ENCODE results near the gene STRN3. TPM values are rescaled to one million over a fixed set of nuclear protein-coding genes. Genes with fewer than 3 reads are reported as not detected.

STRN3 gene
- total and polyA plus RNA-seq, 9 donors = 11.5 to 43.0 (median 32.4) TPM

DNA sequence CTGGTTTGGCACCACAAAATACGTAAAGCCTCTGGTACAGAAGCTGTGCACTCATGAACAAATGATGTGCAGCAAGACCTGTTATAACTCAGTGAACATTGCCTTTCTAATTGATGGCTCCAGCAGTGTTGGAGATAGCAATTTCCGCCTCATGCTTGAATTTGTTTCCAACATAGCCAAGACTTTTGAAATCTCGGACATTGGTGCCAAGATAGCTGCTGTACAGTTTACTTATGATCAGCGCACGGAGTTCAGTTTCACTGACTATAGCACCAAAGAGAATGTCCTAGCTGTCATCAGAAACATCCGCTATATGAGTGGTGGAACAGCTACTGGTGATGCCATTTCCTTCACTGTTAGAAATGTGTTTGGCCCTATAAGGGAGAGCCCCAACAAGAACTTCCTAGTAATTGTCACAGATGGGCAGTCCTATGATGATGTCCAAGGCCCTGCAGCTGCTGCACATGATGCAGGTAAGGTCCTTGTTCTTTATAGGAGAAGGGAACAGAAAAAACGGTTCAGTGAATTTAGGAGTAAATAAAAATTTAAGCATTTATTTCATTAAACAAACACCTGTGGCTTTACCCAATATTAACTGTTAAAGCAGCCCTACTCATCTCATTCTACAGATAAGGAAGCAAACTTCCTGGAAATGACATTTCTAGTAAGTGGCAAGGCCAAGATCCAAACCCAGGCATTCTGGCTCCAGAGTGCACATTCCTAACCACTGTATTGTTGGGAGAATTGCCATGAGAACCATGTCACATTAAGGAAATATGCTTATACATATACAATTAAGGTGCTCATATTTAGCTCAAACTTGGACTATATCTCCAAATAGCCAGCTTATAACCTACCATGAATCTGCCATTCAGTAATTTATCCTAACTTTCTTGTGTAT is 140.1 kb downstream of the STRN3 start:
- no peak overlapping the region for H3K4me3 ChIP-seq
- WGBS, 3 donors = 86 to 91% (median 87%) methylated on average over 7 of the region's 7 CpGs
- no peak overlapping the region for H3K27ac ChIP-seq
- H3K36me3 ChIP-seq = no peaks in the 10 kb centered on the region
- no peaks in the 10 kb centered on the region for H3K27me3 ChIP-seq
- no peaks in the 10 kb centered on the region for H3K9me3 ChIP-seq
- no peak for TF ChIP-seq CTCF (IDR thresholded peaks at IDR 0.05)
- no peak for DNase-seq
- intact Hi-C loops (cut with DNase I) = no loop called here
- H3K4me1 ChIP-seq (ENCODE audit: insufficient read depth) = no peaks in the 10 kb centered on the region

GRCh38 chr14:30884901-30885300 is 141.3 kb downstream of the STRN3 start:
- Histone ChIP-seq H3K27me3 (no peaks in the 10 kb centered on the region), H3K36me3 (no peaks in the 10 kb centered on the region), H3K27ac (no peak overlapping the region), H3K9me3 (no peaks in the 10 kb centered on the region), H3K4me1 (ENCODE audit: insufficient read depth) (no peaks in the 10 kb centered on the region), H3K4me3 (no peak overlapping the region)
- WGBS, 3 donors = 80 to 85% (median 81%) methylated on average over 3 of the region's 3 CpGs
- no peak for TF ChIP-seq CTCF (IDR thresholded peaks at IDR 0.05)
- TF ChIP-seq EP300 (IDR thresholded peaks at IDR 0.05) = no peak
- TF ChIP-seq POLR2A (IDR thresholded peaks at IDR 0.05) = no peak
- no peak for DNase-seq
- intact Hi-C loops (cut with DNase I) = no loop called here

DNA sequence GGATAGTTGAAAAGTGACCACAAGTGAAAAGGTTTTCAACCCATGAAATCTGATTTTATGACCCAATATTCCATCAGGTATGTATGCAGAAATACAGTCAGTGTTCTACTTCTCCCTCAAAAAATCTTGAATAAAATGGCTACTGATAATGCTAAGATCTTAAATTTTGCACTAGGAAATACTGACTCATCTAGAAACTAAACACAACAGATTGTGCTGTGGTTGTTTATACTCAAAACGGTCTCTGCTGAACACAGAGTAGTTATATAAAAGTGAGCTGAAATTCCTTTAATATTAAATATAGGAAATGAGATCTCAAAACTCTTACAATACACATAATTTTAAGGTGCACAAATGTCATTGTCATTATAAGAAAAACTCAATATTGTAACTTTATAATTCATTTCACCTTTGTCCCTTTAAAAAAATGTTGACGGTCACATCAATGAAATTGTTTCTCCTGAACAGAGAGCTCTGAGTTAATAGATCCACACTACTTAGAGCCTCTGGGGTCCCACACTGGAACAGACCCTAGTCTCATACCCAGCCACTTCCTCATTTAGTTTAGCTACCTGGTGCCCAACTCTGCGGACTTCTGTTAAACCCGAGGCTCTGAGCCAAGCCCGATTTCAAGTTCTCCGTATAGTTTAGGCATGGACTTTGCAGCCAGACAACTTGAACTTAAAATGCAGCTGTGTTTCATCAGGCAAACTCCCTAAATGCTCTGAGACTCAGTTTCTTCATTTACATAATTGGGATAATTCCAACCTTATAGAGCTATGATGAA is 142.5 kb downstream of the STRN3 start:
- DNase-seq = no peak
- intact Hi-C loops (cut with DNase I) = no loop called here

DNA sequence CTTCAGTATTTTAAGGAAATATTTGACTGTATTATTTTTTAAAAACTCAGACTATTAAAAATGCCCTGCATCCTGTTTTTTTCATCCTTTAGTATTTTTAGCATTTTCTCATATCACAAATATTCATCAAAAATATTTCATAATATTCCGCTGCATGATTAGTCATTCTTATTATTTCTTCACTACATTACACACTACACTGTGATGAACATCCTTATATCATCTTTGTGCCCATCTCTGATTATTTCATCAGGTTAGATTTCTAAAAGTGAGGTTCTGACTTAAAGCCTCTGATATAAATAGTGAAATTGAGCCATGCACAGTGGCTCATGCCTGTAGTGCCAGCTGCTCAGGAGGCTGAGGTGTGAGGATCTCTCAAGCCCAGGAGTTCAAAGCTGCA is 143.7 kb downstream of the STRN3 start:
- Histone ChIP-seq H3K27ac (no peak overlapping the region), H3K4me1 (ENCODE audit: insufficient read depth) (no peaks in the 10 kb centered on the region), H3K4me3 (no peak overlapping the region), H3K9me3 (no peaks in the 10 kb centered on the region), H3K36me3 (no peaks in the 10 kb centered on the region), H3K27me3 (no peaks in the 10 kb centered on the region)
- no peak for TF ChIP-seq EP300 (IDR thresholded peaks at IDR 0.05)
- WGBS, 3 donors = 37 to 87% (median 42%) methylated on average over 1 of the region's 1 CpG
- intact Hi-C loops (cut with DNase I) = no loop called here
- no peak for DNase-seq

More for the DNA sequence above, 142.5 kb downstream of the STRN3 start:
- H3K4me3 ChIP-seq = no peak overlapping the region
- no peaks in the 10 kb centered on the region for H3K9me3 ChIP-seq
- H3K36me3 ChIP-seq = no peaks in the 10 kb centered on the region
- no peak overlapping the region for H3K27ac ChIP-seq
- no peaks in the 10 kb centered on the region for H3K4me1 ChIP-seq (ENCODE audit: insufficient read depth)
- H3K27me3 ChIP-seq = no peaks in the 10 kb centered on the region
- WGBS, 3 donors = 67 to 73% (median 72%) methylated on average over 6 of the region's 6 CpGs
- TF ChIP-seq CTCF (IDR thresholded peaks at IDR 0.05) (no peak), EP300 (IDR thresholded peaks at IDR 0.05) (no peak), POLR2A (IDR thresholded peaks at IDR 0.05) (no peak)
